ENCODE measurements around the gene PROK1. TPM values are rescaled to one million over a fixed set of nuclear protein-coding genes. Genes with fewer than 3 reads are reported as not detected.
"Not testable (repeated sequence)": the region's sequence is repeated elsewhere in the genome, so short reads cannot be mapped to it uniquely, and the experiment has no call there.

PROK1 gene
- total and polyA plus RNA-seq, 2 of the 13 experiments (the other 11 are each of a cell fraction or from before 2014, with no cell fraction given): 0.07 TPM; not detected in 1

- TF ChIP-seq BHLHE40 (IDR thresholded peaks at IDR 0.05; ENCODE audit: low read length) (0 out of 2 replicates have a peak, but pooled peaks have one; percentile 35), KDM2A (CRISPR knock-in tag; IDR thresholded peaks at IDR 0.05; ENCODE audit: borderline replicate concordance, low read depth) (0 out of 2 replicates have a peak, but pooled peaks have one; percentile 44), SMC3 (IDR thresholded peaks at IDR 0.05; ENCODE audit: low read length) (peak; percentile 95), SRY (CRISPR knock-in tag; IDR thresholded peaks at IDR 0.05) (no peak), TEAD3 (CRISPR knock-in tag; optimal IDR thresholded peaks at IDR 0.05; ENCODE audit: borderline replicate concordance) (peak; percentile 56), HNF1B (CRISPR knock-in tag; IDR thresholded peaks at IDR 0.05) (peak; percentile 22; the same call in 1 of the 2 replicates), GLI4 (CRISPR knock-in tag; IDR thresholded peaks at IDR 0.05; ENCODE audit: borderline replicate concordance) (no peak), CTCF (CRISPR knock-in tag; IDR thresholded peaks at IDR 0.05) (peak; percentile 90)
These were observed 38.4 kb upstream of the PROK1 start (continued) for GRCh38 chr1:110412576-110412975.

GRCh38 chr1:110413045-110413444, 37.9 kb upstream of the PROK1 start:
- FAIRE-seq; H3K27me3 ChIP-seq (ENCODE audit: control insufficient read depth in 1 of 2, insufficient read depth in 2 of 2, low read length in 2 of 2); POLR2A ChIA-PET; ATAC-seq; intact Hi-C loops (cut with micrococcal nuclease; ENCODE audit: unreplicated experiment); H2AFZ ChIP-seq (ENCODE audit: low read length); H3K79me2 ChIP-seq (ENCODE audit: insufficient read depth, low read length); H3K9ac ChIP-seq (ENCODE audit: insufficient read depth, low read depth, low read length); BruUV-seq (replicated peaks); DNase-seq (ENCODE audit: low spot score); H3K9me3 ChIP-seq (ENCODE audit: low read length); H3K27ac ChIP-seq (ENCODE audit: extremely low read length, insufficient read depth, low read length); H3K36me3 ChIP-seq (replicated peaks in 1 of 2; ENCODE audit: control insufficient read depth in 1 of 2, insufficient read depth in 2 of 2, low read length in 2 of 2); H4K20me1 ChIP-seq (ENCODE audit: insufficient read depth, low read length); H3K4me3 ChIP-seq (replicated peaks in 1 of 3; ENCODE audit: insufficient read depth in 1 of 3, low read depth in 2 of 3, low read length in 3 of 3); H3K4me2 ChIP-seq (ENCODE audit: low read depth, low read length): not testable (repeated sequence)
- in situ Hi-C loops (cut with HindIII; ENCODE audit: extremely low pct_ligation_motif_present, low pct_unique_long_range_greater_than_20kb): loop anchor here (5.0 kb wide), 1 partner anchor 49 kb away; no protein-coding TSS in a partner anchor
- WGBS (ENCODE audit: low lambda C conversion rate): 96% methylated on average over 1 of the region's 1 CpG
- H3K4me1 ChIP-seq (ENCODE audit: insufficient read depth, low read length): peaks cover 12% of the 10 kb centered on the region
- CTCF ChIA-PET (ENCODE audit: low intra/inter-chr PET ratio, low total read pairs): interaction anchor here (1.0 to 2.1 kb wide), 5 partner anchors 41 to 210 kb away, joined by 4 to 28 read pairs (median 5); no protein-coding TSS in a partner anchor
